SK-N-SH (cell line): ENCODE data around the gene ANK3.

ENCODE experiments used
- ELF1 ChIP-seq: IDR thresholded peaks from 2 replicates; pipeline ENCODE4 v1.4.0; 2012
- EP300 ChIP-seq, 2 experiments: IDR thresholded peaks; 2 replicates each; pipeline versions ENCODE4 v1.4.0 to v1.6.1; 2012; ENCODE audit warnings: borderline replicate concordance in 1 of 2, low read depth in 1 of 2, low read length in 1 of 2
- REST ChIP-seq: IDR thresholded peaks from 2 replicates; pipeline ENCODE4 v1.6.1; 2012; ENCODE audit warnings: mild to moderate bottlenecking, low read depth, low read length, moderate library complexity

GRCh38 chr10:60424971-60425370 is 35.3 kb upstream of the ANK3 start:
- TF ChIP-seq REST (no peak), EP300 (IDR thresholded peaks at IDR 0.05; ENCODE audit: borderline replicate concordance in 1 of 2, low read depth in 1 of 2, low read length in 1 of 2) (no peak), ELF1 (no peak)
